Measurements from ENCODE around the gene RETSAT. TPM values are rescaled to one million over a fixed set of nuclear protein-coding genes. Genes with fewer than 3 reads are reported as not detected.
"Not testable (repeated sequence)": the region's sequence is repeated elsewhere in the genome, so short reads cannot be mapped to it uniquely, and the experiment has no call there.

The RETSAT gene
- total RNA-seq, 1 donor from 2014 or later, result 14.5 TPM

DNA sequence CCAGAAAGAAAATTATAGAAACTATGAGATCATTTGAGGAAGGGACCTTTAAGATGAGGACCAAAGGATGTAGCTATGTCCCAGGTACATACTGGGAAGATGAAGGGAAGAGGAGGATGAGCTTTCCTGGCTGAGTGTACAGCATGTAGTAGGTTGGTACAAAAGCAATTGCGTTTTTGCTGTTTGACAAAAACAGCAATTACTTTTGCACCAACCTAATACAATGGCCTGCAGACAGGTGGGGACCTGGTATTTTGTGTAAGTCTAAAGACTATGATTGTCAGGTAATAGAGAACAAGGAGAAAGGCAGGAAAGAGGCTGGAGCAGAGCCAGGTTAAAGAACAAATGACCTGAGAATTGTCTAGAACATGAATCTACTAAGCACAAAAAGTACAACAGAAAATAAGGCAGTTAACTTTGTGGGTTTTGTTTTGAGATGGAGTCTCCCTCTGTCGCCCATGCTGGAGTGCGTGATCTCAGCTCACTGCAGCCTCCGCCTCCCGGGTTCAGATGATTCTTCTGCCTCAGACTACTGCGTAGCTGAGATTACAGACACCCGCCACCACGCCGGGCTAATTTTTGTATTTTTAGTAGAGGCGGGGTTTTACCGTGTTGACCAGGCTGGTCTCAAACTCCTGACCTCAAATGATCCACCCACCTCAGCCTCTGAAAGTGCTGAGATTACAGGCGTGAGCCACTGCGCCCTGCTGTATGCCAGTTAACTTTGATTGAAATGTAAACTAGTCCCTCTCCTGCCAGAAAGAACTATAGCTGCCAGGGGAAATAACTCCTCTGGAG is 23.3 kb downstream of the RETSAT start:
- DNase-seq, result no peak

GRCh38 chr2:85329701-85330100 is 24.6 kb downstream of the RETSAT start:
- DNase-seq, result not testable (repeated sequence)

DNA sequence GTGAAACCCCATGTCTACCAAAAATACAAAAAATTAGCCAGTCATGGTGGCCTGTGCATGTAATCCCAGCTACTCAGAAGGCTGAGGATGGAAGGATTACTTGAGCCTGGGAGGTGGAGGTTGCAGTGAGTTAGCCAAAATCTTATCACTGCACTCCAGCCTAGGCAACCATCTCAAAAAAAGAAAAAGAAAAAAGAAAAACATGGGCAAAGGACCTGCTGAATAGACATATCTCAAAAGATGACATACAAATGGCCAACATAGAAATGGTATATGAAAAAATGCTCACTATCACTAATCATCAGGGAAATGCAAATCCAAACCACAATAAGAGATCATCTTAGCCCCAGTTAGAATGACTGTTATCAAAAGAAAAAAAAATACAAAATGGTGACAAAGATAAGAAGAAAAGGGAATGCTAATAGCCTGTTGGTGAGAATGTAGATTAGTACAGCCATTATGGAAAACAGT is 25.1 kb downstream of the RETSAT start:
- no peak for DNase-seq

DNA sequence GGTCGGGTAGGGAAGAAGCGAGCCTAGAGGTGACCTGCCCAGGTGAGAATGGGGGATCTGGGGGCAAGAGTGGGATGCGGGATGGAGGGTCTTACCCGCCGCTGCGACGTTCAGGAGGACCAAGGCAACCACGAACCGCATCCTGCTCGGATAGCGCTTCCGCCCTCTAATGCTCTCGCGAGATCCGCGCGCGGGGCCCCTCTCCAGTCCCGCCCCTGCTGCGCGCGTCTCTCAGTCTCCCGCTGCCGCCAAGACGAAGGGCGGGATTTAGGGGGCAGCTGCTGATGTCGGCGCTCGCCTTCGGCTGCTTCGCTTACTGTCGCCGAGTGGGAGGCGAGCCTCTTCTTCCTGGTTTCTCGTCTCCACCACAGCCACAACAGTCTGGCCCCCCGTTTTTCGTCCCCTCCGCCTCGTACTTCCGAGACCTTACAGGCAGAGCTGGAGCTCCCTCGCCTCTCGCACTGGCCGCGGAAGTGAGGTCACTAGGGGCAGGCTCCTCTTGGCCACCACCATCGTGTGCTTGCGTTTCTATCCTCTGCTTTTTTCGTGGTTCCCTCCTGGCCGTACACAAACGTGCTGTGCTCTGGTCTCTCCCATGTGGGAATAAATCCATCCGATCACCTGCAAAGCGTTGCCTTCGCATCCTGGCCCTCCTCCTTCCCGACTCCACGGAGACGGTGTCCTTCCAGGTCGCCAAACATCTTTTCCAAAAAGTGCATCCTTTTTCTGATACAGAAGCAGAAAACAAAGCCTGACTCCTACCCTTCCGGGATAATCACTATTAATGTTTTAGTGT is 26.3 kb downstream of the RETSAT start, which contains the start of gene TGOLN2:
Gene TGOLN2 (minus strand): TSS at position 168 of the 796 bp plus-strand sequence. CDS start 27 bp downstream, at position 141.
- DNase-seq, result peak; percentile 88

- no peak for DNase-seq
Observed at GRCh38 chr2:85327160-85327821, 27.0 kb downstream of the RETSAT start.

DNA sequence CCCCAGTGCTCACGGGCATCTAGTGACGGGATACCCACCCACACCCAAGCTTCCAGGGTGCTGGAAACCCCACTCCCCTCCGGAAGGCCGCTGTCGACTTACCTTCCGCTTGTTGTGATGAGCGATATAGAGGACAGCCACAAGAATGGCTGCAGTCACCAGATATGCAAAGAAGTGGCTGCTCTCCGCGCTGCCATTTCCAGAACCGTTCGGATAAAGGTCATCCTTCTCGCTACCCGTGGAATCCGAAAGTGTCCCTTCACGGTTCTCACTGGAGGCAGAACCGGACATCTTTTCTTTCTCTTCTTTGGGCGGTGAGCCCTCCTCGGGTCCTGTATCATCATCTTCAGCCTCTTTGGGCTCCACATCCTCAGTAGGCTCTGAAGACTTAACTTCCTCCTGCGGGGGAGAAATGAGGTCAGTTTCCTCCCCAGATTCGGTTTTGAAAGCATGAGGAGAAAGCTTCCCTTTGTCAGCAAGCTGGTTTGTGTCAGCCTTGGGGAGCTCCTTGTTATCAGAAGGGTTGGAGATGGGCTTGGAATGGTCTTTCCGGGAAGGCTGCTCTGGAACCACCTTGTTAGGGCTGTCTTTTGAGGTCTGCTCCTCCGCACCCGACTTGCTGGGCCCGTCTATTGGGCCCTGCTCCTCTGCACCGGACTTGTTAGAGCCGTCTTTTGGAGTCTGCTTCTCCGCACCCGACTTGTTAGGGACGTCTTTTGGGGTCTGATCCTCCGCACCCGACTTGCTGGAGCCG is 27.7 kb downstream of the RETSAT start:
- no peak for DNase-seq

GRCh38 chr2:85325466-85325811 is 28.9 kb downstream of the RETSAT start:
- DNase-seq, result no peak

DNA sequence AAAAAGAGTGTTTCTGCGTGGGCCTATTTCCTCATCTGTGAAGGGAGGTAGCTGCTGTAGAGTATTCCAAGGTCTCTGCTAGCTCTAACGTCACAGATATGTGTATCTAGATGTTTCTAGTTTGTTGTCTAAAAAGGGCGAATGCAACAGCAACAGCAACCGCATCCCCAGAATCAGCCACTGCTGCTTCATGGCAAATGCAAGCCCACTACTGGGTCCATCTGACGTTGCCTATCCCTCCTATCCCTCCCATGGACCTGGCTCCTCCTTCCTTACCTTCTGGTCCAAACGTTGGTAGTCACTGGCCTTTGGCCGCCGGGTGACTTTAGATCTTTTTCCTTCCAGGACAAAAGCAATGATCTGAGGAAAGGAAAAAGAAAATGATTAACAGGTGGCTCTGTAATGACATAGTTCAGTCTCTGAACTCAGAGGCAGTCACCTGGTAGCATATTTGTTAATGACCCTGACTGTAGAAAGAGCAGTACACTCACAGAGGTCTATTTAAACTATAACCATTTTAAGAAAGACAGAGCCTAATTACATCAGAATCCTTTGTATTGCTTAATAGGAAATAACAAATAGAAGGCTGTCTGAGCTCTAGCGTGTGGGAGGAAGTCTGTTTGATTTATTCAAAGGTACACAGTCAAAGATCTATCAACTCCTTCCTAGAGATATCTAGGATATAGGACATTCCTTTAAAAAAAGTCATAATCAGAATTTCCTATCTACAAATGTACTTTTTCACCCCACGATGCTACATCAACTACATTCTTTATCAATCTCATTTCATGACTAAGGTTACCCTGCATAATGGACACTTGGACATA is 29.5 kb downstream of the RETSAT start:
- no peak for DNase-seq

DNA sequence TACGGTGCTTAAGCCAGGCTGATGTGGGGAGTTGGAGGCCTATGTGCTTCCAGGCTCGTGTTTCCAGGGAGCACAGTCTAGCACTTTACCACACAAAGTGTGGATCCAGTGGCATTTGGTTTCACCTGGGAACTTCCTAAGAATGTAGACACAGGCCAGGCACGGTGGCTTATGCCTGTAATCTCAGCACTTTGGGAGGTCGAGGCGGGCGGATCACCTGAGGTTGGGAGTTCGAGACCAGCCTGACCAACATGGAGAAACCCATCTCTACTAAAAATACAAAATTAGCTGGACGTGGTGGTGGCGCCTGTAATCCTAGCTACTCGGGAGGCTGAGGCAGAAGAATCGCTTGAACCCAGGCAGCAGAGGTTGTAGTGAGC is 30.4 kb downstream of the RETSAT start:
- DNase-seq, result not testable (repeated sequence)

DNA sequence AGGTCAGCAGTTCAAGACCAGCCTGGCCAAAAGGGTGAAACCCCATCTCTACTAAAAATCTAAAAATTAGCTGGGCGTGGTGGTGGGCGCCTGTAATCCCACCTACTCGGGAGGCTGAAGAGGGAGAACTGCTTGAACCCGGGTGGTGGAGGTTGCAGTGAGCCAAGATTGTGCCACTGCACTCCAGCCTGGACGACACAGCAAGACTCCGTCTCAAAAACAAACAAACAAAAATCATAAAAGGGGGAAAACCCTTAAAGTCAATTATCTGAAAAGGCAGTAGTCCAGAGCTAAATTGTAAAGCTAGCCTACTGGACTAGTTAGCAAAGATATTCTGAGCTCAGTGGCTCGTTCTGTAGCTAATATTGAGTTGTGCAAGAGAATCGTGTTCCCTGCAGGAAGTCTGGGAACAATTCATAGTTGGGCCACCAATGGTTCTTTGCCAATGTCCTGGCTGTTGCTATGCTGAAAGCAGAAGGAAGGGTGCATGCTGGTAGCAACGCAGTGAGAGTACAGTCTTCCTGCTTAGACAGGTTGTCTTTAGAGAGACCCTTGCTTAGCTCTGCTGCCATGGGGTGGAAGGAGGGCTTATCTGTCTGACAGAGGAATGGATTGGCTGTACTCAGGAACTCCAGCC is 30.9 kb downstream of the RETSAT start:
- DNase-seq, result no peak

- no peak for DNase-seq
Observed at GRCh38 chr2:85319796-85320195, 34.5 kb downstream of the RETSAT start.

DNA sequence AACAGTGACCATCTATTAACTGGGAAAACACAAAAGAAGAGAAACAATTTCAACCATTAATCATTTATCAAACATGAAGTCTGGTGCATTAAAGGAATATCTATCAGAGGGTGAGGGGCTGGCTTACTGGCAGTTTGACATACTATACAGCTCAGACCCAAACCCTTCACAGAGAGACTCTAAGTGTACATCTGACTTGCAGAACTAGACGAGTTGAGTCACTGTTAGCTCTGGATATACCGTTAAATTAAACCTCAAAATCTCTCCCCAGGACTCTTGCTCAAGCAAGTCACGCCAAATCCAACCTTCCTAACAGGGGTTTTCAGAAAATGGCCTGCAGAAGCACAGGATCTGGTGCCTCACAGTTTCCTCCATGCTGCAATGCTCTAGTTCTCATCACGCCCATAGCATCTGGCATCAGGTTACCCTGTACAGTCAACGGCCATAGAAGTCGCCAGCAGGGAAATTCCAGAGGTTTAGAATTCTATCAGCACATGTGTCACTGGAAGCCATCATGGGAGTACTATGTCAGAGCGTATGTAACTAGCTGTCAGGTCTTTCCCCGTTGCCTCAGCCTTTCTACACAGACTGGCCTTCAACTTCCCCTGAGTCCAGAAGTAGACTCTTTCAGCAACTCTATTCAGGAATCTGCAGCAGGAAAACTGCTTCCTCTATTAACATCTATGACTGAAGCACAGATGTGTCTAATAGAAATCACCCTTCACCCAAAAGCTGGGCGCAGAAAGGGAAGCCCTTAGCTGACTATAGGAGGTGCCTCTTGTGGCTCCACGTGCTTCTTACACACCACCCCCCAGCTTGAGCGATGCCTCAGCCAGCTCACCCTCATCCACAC is 35.9 kb downstream of the RETSAT start:
- DNase-seq, result no peak

DNA sequence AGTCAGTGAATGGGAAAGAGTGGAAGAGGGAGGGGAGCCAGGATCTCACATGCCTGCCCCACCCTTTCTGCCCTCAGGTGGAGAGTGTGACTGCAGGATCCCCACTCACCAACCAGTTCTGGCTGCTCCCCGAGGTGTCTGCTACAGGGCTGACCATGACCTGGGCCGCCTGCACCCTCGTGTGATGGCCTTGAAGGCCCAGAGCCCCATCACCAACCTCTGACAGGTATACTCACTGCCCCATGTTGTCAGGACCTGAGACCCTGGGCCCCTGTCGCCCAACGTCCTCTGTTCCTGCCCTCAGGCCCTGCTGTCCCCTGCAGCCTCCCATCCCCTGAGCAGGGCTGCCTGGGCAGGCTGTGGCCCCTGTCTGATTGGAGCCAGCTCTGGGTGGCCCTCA is 38.4 kb downstream of the RETSAT start:
- DNase-seq, result not testable (repeated sequence)

- no peak for DNase-seq
Observed at GRCh38 chr2:85314884-85315242, 39.5 kb downstream of the RETSAT start.

DNA sequence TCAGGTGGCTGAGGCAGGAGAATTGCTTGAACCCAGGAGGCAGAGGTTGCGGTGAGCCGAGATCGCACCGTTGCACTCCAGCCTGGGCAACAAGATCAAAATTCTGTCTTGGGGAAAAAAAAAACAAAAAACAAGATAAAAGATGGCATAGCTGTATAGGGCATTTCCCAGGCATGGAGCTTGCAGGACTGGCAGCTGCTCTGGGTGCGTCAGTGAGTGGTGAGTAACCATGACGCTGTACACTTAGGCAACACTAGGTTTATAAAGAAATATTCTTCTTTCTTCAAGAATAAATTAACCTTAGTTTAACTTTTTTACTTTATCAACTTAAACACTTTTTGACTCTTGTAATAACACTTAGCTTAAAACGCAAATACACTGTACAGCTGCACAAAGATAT is 41.9 kb downstream of the RETSAT start:
- no peak for DNase-seq

GRCh38 chr2:85310330-85310729 is 44.0 kb downstream of the RETSAT start:
- DNase-seq, result no peak

DNA sequence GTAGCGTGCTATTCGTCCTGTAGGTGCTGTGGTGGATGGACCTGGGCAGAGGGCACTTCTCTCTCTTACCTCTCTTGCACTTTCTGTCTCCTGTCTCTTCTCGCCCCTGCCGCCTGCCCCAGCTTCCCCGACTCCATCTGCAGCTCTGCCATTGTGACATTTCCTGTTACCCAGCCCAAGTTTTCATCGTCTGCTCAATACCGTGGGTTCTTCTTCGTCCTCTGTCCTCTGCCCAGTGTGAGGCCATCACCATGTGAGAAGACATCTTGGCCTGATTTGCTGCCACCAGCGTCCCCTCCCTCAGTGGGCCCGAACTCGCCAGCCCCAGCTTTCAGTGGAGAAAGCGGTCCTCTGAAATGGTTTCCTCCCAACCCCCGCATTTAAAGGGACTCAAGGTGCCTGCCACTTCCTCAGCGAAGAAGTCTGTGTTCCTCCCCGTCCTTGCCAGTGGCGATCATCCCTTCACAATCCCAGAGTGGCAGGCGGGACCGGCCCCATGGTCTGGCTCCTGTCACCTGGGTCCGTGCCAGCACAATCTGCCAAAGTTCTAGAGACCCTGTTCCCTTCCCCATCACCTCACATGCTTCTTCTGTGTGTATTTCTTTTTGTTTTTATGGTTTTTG is 44.5 kb downstream of the RETSAT start:
- DNase-seq, result no peak

GRCh38 chr2:85308896-85309555 is 45.3 kb downstream of the RETSAT start:
- DNase-seq, result no peak

- no peak for DNase-seq
Observed at GRCh38 chr2:85308201-85308600, 46.1 kb downstream of the RETSAT start.
